ENCODE measurements around the gene C6orf136. TPM values are rescaled to one million over a fixed set of nuclear protein-coding genes. Genes with fewer than 3 reads are reported as not detected.
A peak's percentile ranks its signal among the peaks of the same experiment; 100 is the strongest.

C6orf136 gene
- total RNA-seq, 4 donors from 2014 or later: 35.5 to 111 (median 83.8) TPM

- TF ChIP-seq POLR2A (IDR thresholded peaks at IDR 0.05) (peak in 1 of 2 donors; percentile 30), CTCF (IDR thresholded peaks at IDR 0.05) (no peak)
- Histone ChIP-seq H3K27me3 (no peaks in the 10 kb centered on the region), H3K4me1 (peaks cover 0 to 41% (median 9%) of the 10 kb centered on the region in 4 donors)
Observed at GRCh38 chr6:30614044-30614842, 32.7 kb upstream of the C6orf136 start.

GRCh38 chr6:30614843-30615218 lies 32.1 kb upstream of the C6orf136 start:
- Histone ChIP-seq H3K4me3 (peak overlapping the region; percentile 70 to 86 (median 76)), H3K4me1 (peaks cover 0 to 41% (median 9%) of the 10 kb centered on the region in 4 donors), H3K9me3 (no peaks in the 10 kb centered on the region), H3K27ac (peak overlapping the region; percentile 87 to 97 (median 92)), H3K27me3 (no peaks in the 10 kb centered on the region), H3K36me3 (peaks cover 0 to 19% (median 0%) of the 10 kb centered on the region in 3 donors)
- peak; percentile 64 to 95 (median 84) for DNase-seq
- TF ChIP-seq POLR2A (IDR thresholded peaks at IDR 0.05) (peak; percentile 29 to 95), CTCF (IDR thresholded peaks at IDR 0.05) (no peak)

More at GRCh38 chr6:30614044-30614842, 32.7 kb upstream of the C6orf136 start:
- peak overlapping the region in 3 of 4 donors; percentile 70 to 86 (median 76) for H3K4me3 ChIP-seq
- peak overlapping the region; percentile 87 to 97 (median 92) for H3K27ac ChIP-seq
- H3K36me3 ChIP-seq: peaks cover 0 to 20% (median 0%) of the 10 kb centered on the region in 3 donors
- no peak for DNase-seq
- H3K9me3 ChIP-seq: no peaks in the 10 kb centered on the region

- Histone ChIP-seq H3K4me1 (peaks cover 0 to 37% (median 9%) of the 10 kb centered on the region in 4 donors), H3K27me3 (no peaks in the 10 kb centered on the region), H3K4me3 (peak overlapping the region; percentile 70 to 86 (median 76)), H3K36me3 (peaks cover 0 to 22% (median 0%) of the 10 kb centered on the region in 3 donors), H3K9me3 (no peaks in the 10 kb centered on the region), H3K27ac (peak overlapping the region; percentile 87 to 97 (median 92))
- DNase-seq: no peak
- TF ChIP-seq POLR2A (IDR thresholded peaks at IDR 0.05): peak in 1 of 2 donors; percentile 33
- TF ChIP-seq CTCF (IDR thresholded peaks at IDR 0.05): no peak
Observed at GRCh38 chr6:30615219-30615957, 31.5 kb upstream of the C6orf136 start.

GRCh38 chr6:30615958-30616810 lies 30.7 kb upstream of the C6orf136 start:
- Histone ChIP-seq H3K27ac (peak overlapping the region; percentile 87 to 97 (median 92)), H3K27me3 (no peaks in the 10 kb centered on the region), H3K4me1 (peaks cover 0 to 31% (median 9%) of the 10 kb centered on the region in 4 donors), H3K4me3 (peak overlapping the region; percentile 70 to 86 (median 76)), H3K9me3 (no peaks in the 10 kb centered on the region), H3K36me3 (peaks cover 0 to 30% (median 0%) of the 10 kb centered on the region in 3 donors)
- DNase-seq: no peak
- TF ChIP-seq CTCF (IDR thresholded peaks at IDR 0.05): no peak
- TF ChIP-seq POLR2A (IDR thresholded peaks at IDR 0.05): peak in 1 of 2 donors; percentile 21

Measured in Peyer's patch (tissue), 4 donors.